Measurements from ENCODE around the gene SLC26A5. TPM values are rescaled to one million over a fixed set of nuclear protein-coding genes. Genes with fewer than 3 reads are reported as not detected.

Gene SLC26A5
- total RNA-seq, 2 experiments from 2014 or later, result not detected

DNA sequence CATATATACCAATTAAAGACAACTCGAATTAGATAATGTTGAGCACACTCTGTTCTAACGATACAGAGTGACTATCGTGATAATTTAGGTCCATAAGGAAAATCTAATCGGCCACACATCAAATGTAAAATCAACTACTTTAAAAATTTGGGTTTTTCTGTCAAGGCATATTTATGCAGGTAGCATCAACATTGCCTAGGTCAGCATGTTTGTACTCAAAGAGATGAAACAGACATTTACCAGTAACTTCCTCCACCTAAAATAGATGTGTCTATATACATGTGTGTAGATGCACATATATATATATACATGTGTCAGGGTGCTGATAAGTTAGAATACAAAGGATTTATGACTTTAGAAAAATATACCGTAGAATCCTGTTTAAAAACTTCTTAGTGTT, 76.6 kb downstream of the SLC26A5 start:
- Histone ChIP-seq H3K4me1 (ENCODE audit: insufficient read depth, low read length, poor library complexity, severe bottlenecking) (no peaks in the 10 kb centered on the region), H3K27ac (ENCODE audit: low read depth, low read length, poor library complexity, severe bottlenecking) (no peak overlapping the region), H3K9me3 (ENCODE audit: low read length) (no peaks in the 10 kb centered on the region), H4K20me1 (ENCODE audit: insufficient read depth, low read length) (no peaks in the 10 kb centered on the region), H3K4me3 (ENCODE audit: low read depth, low read length, poor library complexity, severe bottlenecking) (no peak overlapping the region), H3K9me2 (ENCODE audit: insufficient read depth, low read length) (no peaks in the 10 kb centered on the region), H2AFZ (ENCODE audit: low read length) (no peak overlapping the region), H3K79me2 (ENCODE audit: insufficient read depth, low read depth, low read length) (no peaks in the 10 kb centered on the region), H3K36me3 (ENCODE audit: insufficient read depth, low read length) (peaks cover 63% of the 10 kb centered on the region), H3K4me2 (ENCODE audit: low read length) (no peak overlapping the region)
- no TSS peak for BruUV-seq (replicated peaks)
- TF ChIP-seq, protein P1, sequence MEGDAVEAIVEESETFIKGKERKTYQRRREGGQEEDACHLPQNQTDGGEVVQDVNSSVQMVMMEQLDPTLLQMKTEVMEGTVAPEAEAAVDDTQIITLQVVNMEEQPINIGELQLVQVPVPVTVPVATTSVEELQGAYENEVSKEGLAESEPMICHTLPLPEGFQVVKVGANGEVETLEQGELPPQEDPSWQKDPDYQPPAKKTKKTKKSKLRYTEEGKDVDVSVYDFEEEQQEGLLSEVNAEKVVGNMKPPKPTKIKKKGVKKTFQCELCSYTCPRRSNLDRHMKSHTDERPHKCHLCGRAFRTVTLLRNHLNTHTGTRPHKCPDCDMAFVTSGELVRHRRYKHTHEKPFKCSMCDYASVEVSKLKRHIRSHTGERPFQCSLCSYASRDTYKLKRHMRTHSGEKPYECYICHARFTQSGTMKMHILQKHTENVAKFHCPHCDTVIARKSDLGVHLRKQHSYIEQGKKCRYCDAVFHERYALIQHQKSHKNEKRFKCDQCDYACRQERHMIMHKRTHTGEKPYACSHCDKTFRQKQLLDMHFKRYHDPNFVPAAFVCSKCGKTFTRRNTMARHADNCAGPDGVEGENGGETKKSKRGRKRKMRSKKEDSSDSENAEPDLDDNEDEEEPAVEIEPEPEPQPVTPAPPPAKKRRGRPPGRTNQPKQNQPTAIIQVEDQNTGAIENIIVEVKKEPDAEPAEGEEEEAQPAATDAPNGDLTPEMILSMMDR (conservative IDR thresholded peaks at IDR 0.05; ENCODE audit: low read length), result no peak
- no peak for TF ChIP-seq EZH2phosphoT487 (IDR thresholded peaks at IDR 0.05; ENCODE audit: borderline replicate concordance, low read depth, low read length)
- POLR2A ChIA-PET, result no interaction called here
- intact Hi-C loops (cut with micrococcal nuclease; ENCODE audit: unreplicated experiment), result no loop called here
- CTCF ChIA-PET (ENCODE audit: unreplicated experiment), result no interaction called here
- DNase-seq (ENCODE audit: low spot score), result no peak

GRCh38 chr7:103349805-103350204, 96.2 kb downstream of the SLC26A5 start:
- Histone ChIP-seq H3K79me2 (ENCODE audit: insufficient read depth, low read depth, low read length) (peaks cover 91% of the 10 kb centered on the region), H2AFZ (ENCODE audit: low read length) (no peak overlapping the region), H3K27ac (ENCODE audit: low read depth, low read length, poor library complexity, severe bottlenecking) (no peak overlapping the region), H3K36me3 (ENCODE audit: insufficient read depth, low read length) (peaks cover 54% of the 10 kb centered on the region), H3K9me2 (ENCODE audit: insufficient read depth, low read length) (no peaks in the 10 kb centered on the region), H3K4me3 (ENCODE audit: low read depth, low read length, poor library complexity, severe bottlenecking) (peak overlapping the region; percentile 85), H3K4me2 (ENCODE audit: low read length) (peak overlapping the region; percentile 91), H3K4me1 (ENCODE audit: insufficient read depth, low read length, poor library complexity, severe bottlenecking) (peaks cover 38% of the 10 kb centered on the region), H3K9me3 (ENCODE audit: low read length) (no peaks in the 10 kb centered on the region), H4K20me1 (ENCODE audit: insufficient read depth, low read length) (peaks cover 24% of the 10 kb centered on the region)
- intact Hi-C loops (cut with micrococcal nuclease; ENCODE audit: unreplicated experiment), result no loop called here
- CTCF ChIA-PET (ENCODE audit: unreplicated experiment), result no interaction called here
- DNase-seq (ENCODE audit: low spot score), result no peak
- BruUV-seq (replicated peaks), result no TSS peak
- TF ChIP-seq EZH2phosphoT487 (IDR thresholded peaks at IDR 0.05; ENCODE audit: borderline replicate concordance, low read depth, low read length), result no peak
- TF ChIP-seq, protein P1 (conservative IDR thresholded peaks at IDR 0.05; ENCODE audit: low read length), result no peak
- POLR2A ChIA-PET, result interaction anchor here (0.7 kb wide), 1 partner anchor 11 kb away, joined by 4 read pairs; no protein-coding TSS in a partner anchor

GRCh38 chr7:103348959-103349358, 97.0 kb downstream of the SLC26A5 start:
- CTCF ChIA-PET (ENCODE audit: unreplicated experiment), result no interaction called here
- Histone ChIP-seq H3K9me2 (ENCODE audit: insufficient read depth, low read length) (no peaks in the 10 kb centered on the region), H4K20me1 (ENCODE audit: insufficient read depth, low read length) (peaks cover 24% of the 10 kb centered on the region), H3K4me1 (ENCODE audit: insufficient read depth, low read length, poor library complexity, severe bottlenecking) (peaks cover 38% of the 10 kb centered on the region), H2AFZ (ENCODE audit: low read length) (no peak overlapping the region), H3K4me2 (ENCODE audit: low read length) (peak overlapping the region; percentile 91), H3K27ac (ENCODE audit: low read depth, low read length, poor library complexity, severe bottlenecking) (no peak overlapping the region), H3K9me3 (ENCODE audit: low read length) (no peaks in the 10 kb centered on the region), H3K36me3 (ENCODE audit: insufficient read depth, low read length) (peaks cover 46% of the 10 kb centered on the region), H3K79me2 (ENCODE audit: insufficient read depth, low read depth, low read length) (peaks cover 91% of the 10 kb centered on the region), H3K4me3 (ENCODE audit: low read depth, low read length, poor library complexity, severe bottlenecking) (peak overlapping the region; percentile 85)
- no TSS peak for BruUV-seq (replicated peaks)
- no peak for TF ChIP-seq EZH2phosphoT487 (IDR thresholded peaks at IDR 0.05; ENCODE audit: borderline replicate concordance, low read depth, low read length)
- TF ChIP-seq, protein P1 (conservative IDR thresholded peaks at IDR 0.05; ENCODE audit: low read length), result no peak
- intact Hi-C loops (cut with micrococcal nuclease; ENCODE audit: unreplicated experiment), result no loop called here
- POLR2A ChIA-PET, result interaction anchor here (0.7 to 1.4 kb wide), 2 partner anchors 11 to 12 kb away, joined by 4 to 6 read pairs; no protein-coding TSS in a partner anchor
- no peak for DNase-seq (ENCODE audit: low spot score)

Measured in OCI-LY7 (cell line).